Fibroblast of the aortic adventitia (primary cell): ENCODE data around the gene SESN1. TPM values are rescaled to one million over a fixed set of nuclear protein-coding genes. Genes with fewer than 3 reads are reported as not detected.

Source experiments
- DNase-seq: peaks from one replicate; pipeline ENCODE4 v3.0.0-alpha.2; 2010; ENCODE audit warnings: low read depth
- H3K4me3 ChIP-seq: 2 replicates; pipeline ENCODE4 v1.5.1; 2011; ENCODE audit warnings: low read depth, mild to moderate bottlenecking, control low read depth, low read length, moderate library complexity
- total RNA-seq: library from RNA; depleted of rRNA; stranded (reverse); fragments of >200 nt; gene quantifications from 2 replicates; pipeline ENCODE4 v1.2.3, GENCODE V29; 2012; ENCODE audit warnings: low replicate concordance
- TF ChIP-seq, protein P1 (sequence below): IDR thresholded peaks from 2 replicates; pipeline ENCODE4 v1.5.1; 2011; ENCODE audit warnings: mild to moderate bottlenecking, low read length, control low read depth, inconsistent platforms; ENCODE audit not compliant: insufficient read depth

The SESN1 gene
- total RNA-seq, 1 donor: 22.7 TPM

DNA sequence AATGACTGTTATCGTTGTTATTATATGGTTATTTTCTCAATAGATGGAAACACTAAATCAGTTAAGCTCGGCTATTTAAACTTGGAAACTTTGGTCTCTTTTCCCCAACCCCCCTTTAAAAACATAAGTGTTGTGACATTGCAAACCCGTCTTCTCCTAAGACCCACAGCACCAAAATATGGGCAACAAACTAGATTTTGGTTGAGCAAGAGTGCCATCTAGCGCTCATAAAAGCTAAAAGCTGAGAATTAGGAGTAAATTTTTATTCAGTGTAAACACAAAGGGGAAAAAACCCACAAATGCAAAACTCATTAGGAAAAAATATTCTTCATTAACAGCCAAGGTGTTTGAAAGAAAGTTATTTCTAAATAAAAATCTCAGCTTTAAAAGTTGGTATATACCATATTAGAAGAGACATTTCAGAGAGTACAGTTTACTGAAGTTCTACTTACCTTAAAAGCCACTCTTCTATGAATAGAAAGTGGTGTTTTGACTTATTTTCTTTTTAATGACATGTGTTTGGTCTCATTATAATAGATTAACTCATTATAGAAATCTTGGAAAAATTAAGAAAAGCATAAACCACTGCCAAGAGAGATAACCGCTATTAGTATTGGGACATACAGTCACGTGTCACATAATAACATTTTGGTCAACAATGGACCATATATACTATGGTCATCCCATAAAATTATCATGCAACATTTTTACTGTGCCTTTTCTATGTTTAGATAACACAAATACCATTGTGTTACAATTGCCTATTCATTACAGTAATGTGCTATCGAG, 21.1 kb downstream of the SESN1 start:
- peak; percentile 89 for DNase-seq
- no peak overlapping the region for H3K4me3 ChIP-seq
- TF ChIP-seq, protein P1, sequence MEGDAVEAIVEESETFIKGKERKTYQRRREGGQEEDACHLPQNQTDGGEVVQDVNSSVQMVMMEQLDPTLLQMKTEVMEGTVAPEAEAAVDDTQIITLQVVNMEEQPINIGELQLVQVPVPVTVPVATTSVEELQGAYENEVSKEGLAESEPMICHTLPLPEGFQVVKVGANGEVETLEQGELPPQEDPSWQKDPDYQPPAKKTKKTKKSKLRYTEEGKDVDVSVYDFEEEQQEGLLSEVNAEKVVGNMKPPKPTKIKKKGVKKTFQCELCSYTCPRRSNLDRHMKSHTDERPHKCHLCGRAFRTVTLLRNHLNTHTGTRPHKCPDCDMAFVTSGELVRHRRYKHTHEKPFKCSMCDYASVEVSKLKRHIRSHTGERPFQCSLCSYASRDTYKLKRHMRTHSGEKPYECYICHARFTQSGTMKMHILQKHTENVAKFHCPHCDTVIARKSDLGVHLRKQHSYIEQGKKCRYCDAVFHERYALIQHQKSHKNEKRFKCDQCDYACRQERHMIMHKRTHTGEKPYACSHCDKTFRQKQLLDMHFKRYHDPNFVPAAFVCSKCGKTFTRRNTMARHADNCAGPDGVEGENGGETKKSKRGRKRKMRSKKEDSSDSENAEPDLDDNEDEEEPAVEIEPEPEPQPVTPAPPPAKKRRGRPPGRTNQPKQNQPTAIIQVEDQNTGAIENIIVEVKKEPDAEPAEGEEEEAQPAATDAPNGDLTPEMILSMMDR: peak; percentile 59

DNA sequence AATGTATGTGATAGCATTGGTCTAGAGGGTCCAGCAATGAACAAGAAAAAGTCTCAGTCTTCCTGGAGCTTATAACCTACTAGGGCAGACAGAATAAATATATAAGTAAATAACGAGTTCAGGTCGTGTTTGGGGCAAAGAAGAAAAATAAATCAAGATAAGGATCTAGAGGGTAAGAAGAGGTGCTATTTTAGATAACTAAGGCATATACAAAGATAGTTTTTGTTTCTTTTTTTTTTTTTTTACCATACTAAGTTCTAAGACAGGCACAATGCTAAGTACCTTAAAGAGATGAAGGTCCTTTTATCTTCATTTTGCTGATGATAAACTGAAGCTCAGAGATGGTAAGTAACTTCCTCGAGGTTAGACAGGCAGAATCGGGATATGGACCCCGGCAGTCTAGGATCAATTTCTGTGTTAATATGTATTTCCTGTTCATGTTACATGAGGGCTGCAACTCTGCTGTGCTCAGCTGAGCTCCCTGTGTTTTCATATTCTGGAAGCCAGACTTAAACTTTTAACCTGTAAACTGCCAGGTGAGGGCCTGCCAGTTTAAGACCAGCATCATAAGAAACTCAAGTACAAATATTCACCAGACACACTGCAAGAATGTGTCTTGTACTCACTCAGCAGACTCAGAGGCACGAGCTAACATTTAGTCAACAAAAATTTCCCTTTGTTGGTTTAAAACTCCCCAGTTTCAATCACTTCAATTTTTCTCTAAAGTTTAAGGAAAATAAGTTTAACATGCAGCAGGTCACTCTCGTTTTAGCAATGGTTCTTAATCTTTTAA, 23.3 kb downstream of the SESN1 start:
- TF ChIP-seq, protein P1: no peak
- no peak for DNase-seq
- H3K4me3 ChIP-seq: no peak overlapping the region

DNA sequence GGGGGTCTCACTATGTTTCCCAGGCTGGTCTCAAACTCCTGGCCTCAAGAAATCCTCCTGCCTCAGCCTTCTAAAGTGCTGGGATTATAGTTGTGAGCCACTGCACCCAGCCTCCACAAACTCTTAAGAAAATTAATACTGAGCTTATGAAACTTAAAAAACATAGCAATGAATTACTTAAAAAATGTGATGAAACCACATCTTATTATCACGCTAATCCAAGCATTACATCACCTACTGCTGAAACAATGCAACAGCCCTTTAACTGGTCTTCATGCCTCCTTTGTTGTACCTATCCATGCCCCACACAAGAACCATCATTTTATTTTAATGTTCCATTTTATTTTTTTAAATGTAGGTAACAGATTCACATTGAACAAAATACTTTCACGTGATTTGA, 24.9 kb downstream of the SESN1 start:
- TF ChIP-seq, protein P1: no peak
- no peak overlapping the region for H3K4me3 ChIP-seq
- DNase-seq: peak; percentile 74

DNA sequence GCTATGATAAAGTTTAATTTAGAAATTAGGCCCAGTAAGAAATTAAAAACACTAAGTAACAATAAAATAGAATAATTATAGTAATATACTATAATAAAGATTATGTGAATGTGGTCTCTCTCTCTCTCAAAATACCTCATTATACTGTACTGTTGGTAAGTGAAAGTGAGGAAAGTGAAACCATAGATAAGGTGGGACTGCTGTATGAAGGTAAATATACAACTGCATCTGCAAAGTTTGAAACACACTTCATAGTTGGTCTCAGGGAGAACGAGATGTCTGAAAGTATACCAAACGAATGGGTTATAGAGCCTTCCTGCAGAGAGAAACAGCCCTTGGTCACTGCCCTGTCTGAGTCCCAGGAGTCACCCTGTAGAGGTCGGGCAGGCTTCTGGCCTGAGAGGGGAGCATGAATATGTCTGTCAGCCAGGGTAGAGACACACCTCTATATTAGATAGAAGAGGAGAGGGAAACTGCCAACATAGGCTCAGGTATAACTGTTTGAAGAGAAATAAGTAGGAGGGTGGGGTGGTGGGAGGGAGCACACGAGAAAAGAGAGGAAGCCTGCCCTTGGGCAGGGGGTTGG, 31.8 kb downstream of the SESN1 start:
- no peak for DNase-seq
- H3K4me3 ChIP-seq: no peak overlapping the region
- TF ChIP-seq, protein P1: no peak

DNA sequence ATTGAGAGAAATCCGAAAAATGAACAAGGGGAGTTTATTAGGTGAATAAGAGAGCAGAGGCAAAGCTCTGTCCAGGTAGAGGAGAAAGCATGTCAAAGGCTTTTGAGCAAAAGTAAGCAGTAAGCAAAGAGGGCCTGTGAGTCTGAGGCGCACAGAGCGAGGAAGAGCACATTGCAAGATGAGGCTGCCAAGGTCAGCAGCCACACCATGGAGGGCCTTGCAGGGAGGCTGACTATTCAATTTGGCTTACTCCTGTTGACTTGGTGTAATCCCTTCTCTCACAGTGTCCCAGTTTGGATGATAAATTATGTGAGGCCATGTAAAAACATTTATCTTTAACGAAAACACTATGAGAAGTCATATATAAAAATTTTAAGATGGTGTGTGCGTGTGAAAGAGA, 32.4 kb downstream of the SESN1 start:
- no peak overlapping the region for H3K4me3 ChIP-seq
- DNase-seq: no peak
- TF ChIP-seq, protein P1: no peak

DNA sequence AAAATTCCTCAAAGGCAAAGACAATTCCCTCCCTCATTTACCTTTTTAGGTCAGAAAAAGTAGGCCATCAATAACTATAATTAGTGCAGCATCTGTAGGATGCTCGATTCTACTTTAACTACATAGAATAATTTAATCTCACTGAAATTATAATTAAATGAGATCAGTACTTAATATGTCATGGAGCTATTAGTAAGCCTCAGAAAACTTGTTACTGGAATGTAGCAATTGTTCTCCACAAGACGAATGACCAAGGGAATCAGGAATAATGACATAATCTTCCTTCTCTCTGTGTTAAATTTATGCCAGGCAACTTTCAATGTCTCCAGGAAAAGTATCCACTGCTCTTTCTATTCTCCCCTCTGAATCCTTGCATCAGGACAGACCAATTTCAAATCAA, 34.1 kb downstream of the SESN1 start:
- no peak for DNase-seq
- TF ChIP-seq, protein P1: no peak
- H3K4me3 ChIP-seq: no peak overlapping the region
